PFSK-1 (cell line): ENCODE data around the gene FBLIM1.

Experiments used
- POLR2AphosphoS5 ChIP-seq: IDR thresholded peaks from 2 replicates; pipeline ENCODE4 v1.6.1; 2012; ENCODE audit warnings: low read depth, mild to moderate bottlenecking, control low read depth, low read length, moderate library complexity
- REST ChIP-seq, 2 experiments: IDR thresholded peaks; 2 replicates each; pipeline versions ENCODE4 v1.6.1 to v1.8.0; 2011 to 2012; ENCODE audit warnings: low read depth in 2 of 2, low read length in 2 of 2, control low read depth in 1 of 2, inconsistent platforms in 1 of 2, mild to moderate bottlenecking in 1 of 2, moderate library complexity in 1 of 2; ENCODE audit not compliant: insufficient read depth in 1 of 2
- SIN3A ChIP-seq: IDR thresholded peaks from 2 replicates; pipeline ENCODE4 v1.6.1; 2012; ENCODE audit warnings: mild to moderate bottlenecking, low read length, moderate library complexity, borderline replicate concordance; ENCODE audit not compliant: insufficient read depth
- TAF1 ChIP-seq: IDR thresholded peaks from 2 replicates; pipeline ENCODE4 v1.6.1; 2012; ENCODE audit warnings: low read length, control low read depth, borderline replicate concordance; ENCODE audit not compliant: insufficient read depth

- TF ChIP-seq POLR2AphosphoS5 (no peak), REST (IDR thresholded peaks at IDR 0.05; ENCODE audit: insufficient read depth in 1 of 2, low read depth in 2 of 2, low read length in 2 of 2) (no peak), SIN3A (no peak), TAF1 (no peak)
Measured at GRCh38 chr1:15744122-15744679, 14.4 kb upstream of the FBLIM1 start.
